Measurements from ENCODE around the gene ITPA.
A peak's percentile ranks its signal among the peaks of the same experiment; 100 is the strongest.
"Not testable (repeated sequence)": the region's sequence is repeated elsewhere in the genome, so short reads cannot be mapped to it uniquely, and the experiment has no call there.

Gene ITPA

GRCh38 chr20:3202965-3203314 lies 6.4 kb upstream of the ITPA start:
- DNase-seq (ENCODE audit: low read depth): no peak

DNA sequence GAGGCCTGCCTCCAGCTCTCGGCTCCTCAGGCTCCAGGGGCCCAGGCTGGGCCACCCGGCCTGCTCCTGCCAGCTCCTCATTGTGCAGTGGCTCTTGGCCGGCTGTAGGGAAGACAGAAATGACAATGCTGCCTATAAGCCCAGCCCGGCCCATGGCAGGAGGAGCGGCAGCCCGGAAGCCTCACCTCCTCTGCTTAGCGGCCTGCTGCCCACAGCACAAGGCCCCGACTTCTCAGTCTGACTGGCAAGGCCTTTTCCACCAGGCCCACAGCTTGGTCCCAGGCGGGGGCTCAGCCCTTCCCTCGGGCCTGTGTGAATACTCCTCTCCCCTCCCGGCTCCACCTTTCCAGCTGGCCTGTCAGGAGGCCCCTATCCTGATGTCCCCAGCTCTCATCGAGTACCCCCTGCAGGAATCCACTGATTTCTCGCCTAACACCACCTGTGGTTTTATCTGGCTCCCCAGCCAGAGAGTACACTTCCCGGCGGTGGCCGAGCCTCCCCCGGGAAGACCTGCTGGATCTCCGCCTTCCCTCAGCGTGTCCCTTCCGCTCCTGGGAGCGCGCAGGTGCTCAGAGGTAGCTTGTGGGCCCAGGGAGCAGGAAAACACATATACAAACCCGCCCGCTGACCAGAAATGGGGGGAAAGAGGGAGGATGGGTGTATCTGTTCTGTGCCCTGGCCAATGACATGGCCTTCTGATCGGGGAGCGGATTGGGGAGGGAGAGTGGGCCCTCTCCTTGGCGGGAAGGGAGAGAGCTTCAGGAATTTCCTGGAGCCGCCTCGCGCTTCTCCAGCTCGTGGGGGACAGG lies 5.8 kb upstream of the ITPA start:
- DNase-seq (ENCODE audit: low read depth): peak; percentile 45

GRCh38 chr20:3204124-3204794 lies 5.0 kb upstream of the ITPA start, which contains the start of gene DDRGK1:
TSS of gene DDRGK1 (minus strand) at chr20:3204682. CDS start at chr20:3204627, 55 bp downstream.
- DNase-seq (ENCODE audit: low read depth): peak; percentile 82

DNA sequence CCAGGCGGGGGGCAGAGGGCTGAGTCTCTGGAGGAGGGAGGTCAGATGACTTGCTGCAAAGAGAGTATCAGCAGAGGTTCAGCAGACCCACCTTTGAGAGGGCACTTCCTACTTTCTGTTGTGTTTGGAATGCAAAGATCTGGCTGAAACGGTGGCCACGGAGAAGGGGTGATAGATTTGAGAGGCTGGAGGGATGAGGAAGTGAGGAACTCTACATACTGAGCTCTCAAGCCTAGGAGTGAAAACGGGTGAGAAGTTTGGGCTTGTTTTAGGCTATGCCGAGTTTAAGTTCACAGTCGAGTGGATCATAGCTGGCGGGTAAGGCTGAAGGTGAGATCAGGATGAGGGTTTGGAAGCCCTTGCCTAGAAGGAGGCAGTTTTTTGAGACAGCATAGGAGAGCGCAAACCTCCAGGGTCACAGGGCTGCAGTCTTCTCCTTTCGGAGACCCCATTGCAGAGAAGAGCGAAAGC lies 477 bp upstream of the ITPA start:
- DNase-seq (ENCODE audit: low read depth): peak; percentile 27

DNA sequence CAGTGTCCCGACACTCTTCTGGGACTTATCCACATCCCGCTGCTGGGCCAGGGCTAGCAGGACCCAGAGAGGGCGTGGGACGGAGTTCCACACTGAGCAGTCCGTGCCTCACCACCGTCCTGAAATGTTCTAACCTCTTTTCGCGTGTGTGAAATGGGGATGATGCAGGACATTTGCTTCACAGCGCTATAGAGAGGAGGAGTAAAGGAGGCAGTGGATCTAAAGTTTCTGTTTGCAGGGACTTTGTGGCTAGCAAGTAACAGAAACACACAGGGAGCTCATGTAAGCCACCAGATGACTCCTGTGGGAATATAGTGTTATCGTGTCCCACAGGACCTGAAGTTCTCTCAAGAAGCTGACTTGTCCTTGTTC lies 634 bp downstream of the ITPA start:
- peak; percentile 25 for DNase-seq (ENCODE audit: low read depth)

- DNase-seq (ENCODE audit: low read depth): no peak
These were observed 1.0 kb downstream of the ITPA start for GRCh38 chr20:3210346-3210745.

DNA sequence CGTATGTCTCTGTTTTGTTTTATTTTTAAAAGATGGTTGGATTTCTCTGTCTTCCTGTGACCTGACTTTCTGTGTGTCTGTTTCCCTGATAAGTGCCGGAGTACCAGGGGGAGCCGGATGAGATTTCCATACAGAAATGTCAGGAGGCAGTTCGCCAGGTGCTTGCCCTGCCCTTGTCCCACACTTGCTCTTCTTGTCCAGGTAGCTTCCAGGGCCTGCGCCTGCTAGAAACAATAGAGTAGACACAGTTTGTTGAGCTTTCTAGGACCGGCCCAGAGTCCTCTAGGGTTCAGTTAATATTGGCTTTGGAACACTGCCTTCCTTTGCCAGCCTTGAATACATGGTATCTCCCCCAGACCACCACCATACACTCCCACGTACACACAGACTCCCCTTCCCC lies 3.9 kb downstream of the ITPA start:
- DNase-seq (ENCODE audit: low read depth): no peak

GRCh38 chr20:3215359-3215917 lies 6.1 kb downstream of the ITPA start:
- DNase-seq (ENCODE audit: low read depth): not testable (repeated sequence)

GRCh38 chr20:3218307-3218988 lies 9.2 kb downstream of the ITPA start:
- peak; percentile 54 for DNase-seq (ENCODE audit: low read depth)

DNA sequence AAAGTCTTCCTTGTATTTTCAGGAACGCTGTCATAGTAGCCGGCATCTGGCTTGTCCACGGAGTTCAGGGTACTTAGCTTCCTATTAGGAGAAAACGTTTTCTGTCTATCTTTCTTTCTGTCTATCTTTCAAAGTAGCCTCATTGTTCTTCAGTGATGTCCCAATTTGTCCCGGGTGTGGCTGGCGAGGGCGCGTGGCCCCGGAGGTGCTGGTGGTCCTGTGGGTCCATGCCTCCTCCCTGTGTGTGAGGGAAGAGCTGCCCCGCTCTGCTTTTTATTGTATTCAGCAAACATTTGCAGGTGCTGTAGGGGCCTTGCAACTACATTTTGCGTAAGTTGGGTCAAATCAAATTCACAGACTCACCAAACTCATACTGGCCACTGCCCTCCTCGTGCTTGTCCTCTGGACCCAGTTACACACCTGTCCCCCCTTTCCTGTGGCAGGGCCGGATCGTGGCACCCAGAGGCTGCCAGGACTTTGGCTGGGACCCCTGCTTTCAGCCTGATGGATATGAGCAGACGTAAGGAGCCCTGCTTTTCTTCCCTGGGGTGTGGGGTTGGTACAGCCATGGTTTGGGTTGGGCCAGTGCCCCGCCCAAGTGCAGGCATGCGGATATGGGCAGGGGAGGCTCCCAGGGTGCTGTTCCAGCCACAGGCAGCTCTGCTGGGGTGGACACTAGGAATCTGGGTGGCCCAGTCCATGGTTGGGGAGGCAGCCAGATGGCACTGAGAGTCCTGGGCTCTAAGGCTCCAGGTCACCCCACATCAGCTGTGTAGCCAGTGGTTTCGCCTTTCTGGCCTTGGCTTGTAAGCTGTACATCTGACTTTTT lies 12.3 kb downstream of the ITPA start:
- DNase-seq (ENCODE audit: low read depth): no peak

GRCh38 chr20:3222635-3223600 lies 13.6 kb downstream of the ITPA start:
- DNase-seq (ENCODE audit: low read depth): no peak

GRCh38 chr20:3223651-3223993 lies 14.3 kb downstream of the ITPA start:
- no peak for DNase-seq (ENCODE audit: low read depth)

DNA sequence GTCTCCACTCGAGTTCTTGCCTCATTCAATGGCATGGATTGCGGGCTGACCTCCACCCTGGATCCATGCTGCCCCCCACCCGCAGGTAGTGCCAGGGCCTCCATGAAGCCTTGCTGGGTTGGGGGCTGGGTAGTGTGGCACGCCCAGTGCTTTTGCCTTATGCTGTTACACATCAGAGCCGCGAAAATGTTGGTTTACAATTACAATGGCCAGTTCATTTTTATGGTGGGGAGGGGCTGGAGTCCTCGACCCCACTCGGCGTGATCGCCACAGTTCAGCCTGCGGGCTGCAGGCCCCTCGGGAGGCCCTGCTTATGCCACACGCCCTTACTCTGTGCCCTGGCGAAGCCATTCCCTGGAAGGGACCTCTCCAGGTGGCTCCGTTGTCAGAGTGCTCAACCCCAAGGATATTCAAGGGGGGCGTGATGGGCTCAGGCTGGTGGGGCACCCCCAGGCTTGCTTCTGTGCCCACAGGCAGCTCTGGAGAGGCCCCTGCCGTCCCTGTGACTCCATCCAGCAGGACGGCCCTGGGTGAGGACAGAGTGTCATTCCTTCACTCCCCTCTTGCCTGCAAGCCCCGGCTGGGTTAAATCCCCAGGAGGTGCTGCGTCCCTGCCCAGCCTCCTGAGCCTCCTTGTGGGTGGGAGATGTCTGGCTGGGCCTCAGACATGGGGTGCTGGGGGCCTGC lies 14.8 kb downstream of the ITPA start:
- no peak for DNase-seq (ENCODE audit: low read depth)

- no peak for DNase-seq (ENCODE audit: low read depth)
These were observed 15.6 kb downstream of the ITPA start for GRCh38 chr20:3224681-3225421.

DNA sequence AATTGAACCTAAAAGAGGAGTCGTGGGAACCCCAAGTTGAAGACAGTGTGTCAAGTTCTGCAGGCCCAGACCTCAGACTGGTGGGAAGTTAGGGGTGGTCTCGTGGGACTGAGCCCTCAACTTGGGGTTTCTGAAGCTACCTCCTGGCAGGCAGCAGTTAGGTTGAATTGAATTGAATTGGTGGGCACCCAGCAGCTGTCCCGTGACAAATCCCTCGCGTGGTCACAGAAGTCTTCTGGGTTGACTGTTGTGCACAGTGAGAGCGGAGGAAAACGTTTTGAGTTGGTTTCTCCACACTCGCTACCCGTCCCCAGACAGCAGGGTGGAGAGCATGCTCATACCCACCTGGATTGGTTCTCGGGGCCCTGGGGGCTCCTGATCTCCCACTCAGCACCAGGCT lies 16.8 kb downstream of the ITPA start:
- DNase-seq (ENCODE audit: low read depth): no peak

DNA sequence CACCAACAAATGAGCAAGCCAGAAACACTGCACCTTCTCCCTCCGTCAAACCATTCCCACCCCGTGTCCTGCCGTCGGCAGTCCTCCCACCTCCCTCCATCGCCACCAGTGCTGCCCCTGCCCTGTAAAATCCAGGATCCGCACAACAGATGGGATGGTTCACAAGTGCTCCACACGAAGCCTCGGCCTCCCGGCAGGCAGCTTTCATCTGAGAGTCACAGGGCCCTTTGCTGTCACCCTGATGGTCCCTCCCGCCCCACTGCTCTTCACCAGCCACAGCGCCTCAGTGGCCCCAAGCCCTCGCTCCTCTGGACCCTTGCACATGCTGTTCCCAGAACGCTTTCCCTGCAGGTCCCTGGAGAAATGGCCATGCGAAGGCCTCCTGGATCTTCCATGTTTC lies 17.6 kb downstream of the ITPA start:
- no peak for DNase-seq (ENCODE audit: low read depth)

DNA sequence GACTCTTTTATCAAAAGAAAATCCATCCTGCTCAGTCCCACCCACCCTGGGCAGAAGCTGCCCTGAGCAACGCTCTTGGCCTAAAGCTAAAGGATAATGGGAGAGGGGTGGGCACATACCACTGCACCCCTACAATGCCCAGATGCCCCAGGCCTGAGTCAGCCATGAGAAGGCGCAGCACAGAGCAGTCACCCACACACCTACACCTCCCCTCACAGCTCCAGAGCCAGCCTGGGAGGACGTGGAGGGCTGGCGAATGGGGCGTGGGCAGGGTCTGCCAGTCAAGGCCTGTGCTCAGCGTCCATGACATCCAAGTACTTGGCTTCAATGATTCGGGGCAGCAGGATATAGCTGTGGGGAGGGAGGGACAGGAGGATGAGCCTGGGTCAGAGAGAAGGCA lies 18.2 kb downstream of the ITPA start:
- DNase-seq (ENCODE audit: low read depth): no peak

DNA sequence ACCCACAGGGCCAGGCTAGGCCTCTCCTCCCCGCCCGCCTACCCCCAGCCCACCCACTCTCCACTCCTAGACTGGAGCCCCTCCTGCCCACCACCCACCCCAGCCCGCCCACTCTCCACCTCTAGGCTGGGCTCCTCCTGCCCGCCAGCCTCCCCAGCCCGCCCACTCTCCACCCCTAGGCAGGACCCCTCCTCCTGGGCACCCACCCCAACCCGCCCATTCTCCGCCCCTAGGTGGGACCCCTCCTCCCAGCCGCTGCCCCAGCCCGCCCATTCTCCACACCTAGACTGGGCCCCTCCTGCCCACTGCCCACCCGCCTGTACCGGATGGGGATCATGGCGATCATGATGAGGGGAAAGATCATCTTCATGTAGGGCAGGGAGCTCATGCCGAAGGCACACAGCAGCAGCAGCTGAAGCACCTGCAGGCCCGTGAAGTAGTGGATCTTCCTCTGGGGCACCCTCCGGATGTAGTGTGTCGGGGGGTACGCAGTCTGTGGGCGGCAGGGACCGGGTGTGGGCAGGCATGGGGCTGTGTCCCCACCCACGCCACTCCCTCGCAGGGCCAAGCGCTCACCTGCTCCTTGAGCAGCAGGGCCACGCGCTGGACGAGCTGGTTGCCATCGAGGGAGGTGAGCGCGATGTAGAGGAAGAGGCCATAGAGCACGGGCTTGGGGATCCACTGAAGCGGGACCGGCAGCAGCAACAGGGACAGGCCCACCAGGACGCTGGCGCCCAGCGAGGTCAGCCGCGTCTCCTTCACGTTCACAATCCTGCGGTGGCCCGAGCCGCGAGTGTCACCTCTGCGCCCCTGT lies 18.8 kb downstream of the ITPA start:
- DNase-seq (ENCODE audit: low read depth): no peak

- no peak for DNase-seq (ENCODE audit: low read depth)
These were observed 19.4 kb downstream of the ITPA start for GRCh38 chr20:3228750-3229032.

Data from ELR (cell line).